ENCODE data around the gene THBD.

- TF ChIP-seq EZH2 (IDR thresholded peaks at IDR 0.05; ENCODE audit: insufficient read depth, poor library complexity, severe bottlenecking) (no peak), EZH2phosphoT487 (IDR thresholded peaks at IDR 0.05; ENCODE audit: insufficient read depth, low read depth) (no peak)
These were observed 49.1 kb downstream of the THBD start for GRCh38 chr20:23000232-23000947.

Measured in GM23248 (cell line).